Endodermal cell (in vitro differentiated cells): Measurements from ENCODE around the gene IFITM10. TPM values are rescaled to one million over a fixed set of nuclear protein-coding genes. Genes with fewer than 3 reads are reported as not detected.
"Not testable (repeated sequence)": the region's sequence is repeated elsewhere in the genome, so short reads cannot be mapped to it uniquely, and the experiment has no call there.

Source experiments
- DNase-seq: peaks from one replicate; pipeline ENCODE4 v3.0.0-alpha.2; 2017
- H3K27ac ChIP-seq: 2 replicates; pipeline ENCODE4 v1.5.1; 2013; ENCODE audit warnings: mild to moderate bottlenecking, low read depth, low read length, moderate library complexity
- H3K27me3 ChIP-seq: 2 replicates; pipeline ENCODE4 v1.6.1; 2013; ENCODE audit warnings: mild to moderate bottlenecking, low read length, moderate library complexity; ENCODE audit not compliant: insufficient read depth, control insufficient read depth, poor library complexity, severe bottlenecking
- H3K36me3 ChIP-seq: 2 replicates; pipeline ENCODE4 v1.7.0; 2013; ENCODE audit warnings: mild to moderate bottlenecking, low read length, moderate library complexity; ENCODE audit not compliant: control insufficient read depth, insufficient read depth
- H3K4me1 ChIP-seq: one replicate; pipeline ENCODE4 v1.7.0; 2013; ENCODE audit warnings: low read length; ENCODE audit not compliant: control insufficient read depth, insufficient read depth
- H3K4me3 ChIP-seq: 2 replicates; pipeline ENCODE4 v1.5.1; 2013; ENCODE audit warnings: mild to moderate bottlenecking, low read length, moderate library complexity
- H3K9ac ChIP-seq: 2 replicates; pipeline ENCODE4 v1.6.1; 2013; ENCODE audit warnings: mild to moderate bottlenecking, low read length, moderate library complexity; ENCODE audit not compliant: poor library complexity, severe bottlenecking; ENCODE audit errors: extremely low read depth
- H3K9me3 ChIP-seq: 2 replicates; pipeline ENCODE4 v1.6.1; 2013; ENCODE audit warnings: mild to moderate bottlenecking, low read length, moderate library complexity; ENCODE audit not compliant: control insufficient read depth
- H3K27ac Mint-ChIP-seq: 2 replicates; pipeline ENCODE4 v1.8.0; 2020; ENCODE audit warnings: mixed read lengths
- H3K27me3 Mint-ChIP-seq: 2 replicates; pipeline ENCODE4 v1.8.0; 2021; ENCODE audit warnings: mild to moderate bottlenecking, mixed read lengths; ENCODE audit not compliant: insufficient read depth
- H3K36me3 Mint-ChIP-seq: 2 replicates; pipeline ENCODE4 v1.8.0; 2020; ENCODE audit warnings: low read depth, mixed read lengths
- H3K4me1 Mint-ChIP-seq: 2 replicates; pipeline ENCODE4 v1.8.0; 2020; ENCODE audit warnings: mixed read lengths
- H3K4me3 Mint-ChIP-seq: 2 replicates; pipeline ENCODE4 v1.8.0; 2020; ENCODE audit warnings: mild to moderate bottlenecking, moderate library complexity, mixed read lengths
- H3K9me3 Mint-ChIP-seq: 2 replicates; pipeline ENCODE4 v1.8.0; 2020; ENCODE audit warnings: mild to moderate bottlenecking, mixed read lengths
- CTCF ChIP-seq: fragments of 200-600 bp; sonication (generic); conservative IDR thresholded peaks from 2 replicates; pipeline ENCODE4 v1.5.0; 2021; ENCODE audit warnings: antibody characterized with exemption, mild to moderate bottlenecking
- WGBS, 2 experiments: methylation state at CpG; one replicate each; pipeline versions ENCODE4 v1.1.5 to v1.1.7; 2013; ENCODE audit warnings: missing lambda C conversion rate in 2 of 2, mixed read lengths in 1 of 2; ENCODE audit not compliant: insufficient coverage in 1 of 2, insufficient read length in 1 of 2; 5-methylcytosine and 5-hydroxymethylcytosine counted together
- total RNA-seq, 2 donors: library from RNA; stranded (reverse); fragmentation: NEBNext Ultra II Directional in 1 of 2; extraction: Animal tissue kit (Norgen Biotek cat#: 25700) in 1 of 2; gene quantifications; 2 replicates in 1 of 2; 3 replicates in 1 of 2; pipeline ENCODE4 v1.2.1, GENCODE V29; 2021

The IFITM10 gene
- total RNA-seq, 2 donors from 2014 or later, result 0.75 to 1.0 TPM

- 94% methylated on average over 7 of the region's 7 CpGs for WGBS, 2 experiments
- peaks cover 2% of the 10 kb centered on the region for H3K9me3 Mint-ChIP-seq
- no peak for TF ChIP-seq CTCF
- Histone ChIP-seq H3K36me3 (no peaks in the 10 kb centered on the region), H3K4me1 (no peaks in the 10 kb centered on the region), H3K9ac (no peak overlapping the region), H3K27me3 (no peaks in the 10 kb centered on the region), H3K9me3 (no peaks in the 10 kb centered on the region), H3K27ac (no peak overlapping the region), H3K4me3 (no peak overlapping the region)
- peaks cover 3% of the 10 kb centered on the region for H3K4me1 Mint-ChIP-seq
- H3K36me3 Mint-ChIP-seq, result no peaks in the 10 kb centered on the region
- no peak overlapping the region for H3K4me3 Mint-ChIP-seq
- H3K27me3 Mint-ChIP-seq, result peaks cover 26% of the 10 kb centered on the region
- DNase-seq, result peak; percentile 23
- no peak overlapping the region for H3K27ac Mint-ChIP-seq
These were observed 19.7 kb upstream of the IFITM10 start for GRCh38 chr11:1770061-1770460.

GRCh38 chr11:1769304-1769936, 19.0 kb upstream of the IFITM10 start:
- H3K27me3 ChIP-seq, H3K9me3 ChIP-seq, H3K4me1 ChIP-seq, H3K27ac Mint-ChIP-seq, H3K9me3 Mint-ChIP-seq, H3K27ac ChIP-seq, DNase-seq, H3K4me3 Mint-ChIP-seq, H3K36me3 ChIP-seq, H3K9ac ChIP-seq, H3K4me1 Mint-ChIP-seq, H3K36me3 Mint-ChIP-seq, H3K4me3 ChIP-seq: not testable (repeated sequence)
- WGBS, 2 experiments, result 91% methylated on average over 4 to 9 of the region's 9 CpGs
- peaks cover 20% of the 10 kb centered on the region for H3K27me3 Mint-ChIP-seq

- TF ChIP-seq CTCF, result no peak
- H3K9me3 Mint-ChIP-seq, result no peaks in the 10 kb centered on the region
- H3K4me3 Mint-ChIP-seq, result no peak overlapping the region
- peaks cover 5% of the 10 kb centered on the region for H3K4me1 Mint-ChIP-seq
- H3K36me3 Mint-ChIP-seq, result no peaks in the 10 kb centered on the region
- WGBS, 2 experiments, result 90 to 100% methylated on average over 2 to 7 of the region's 7 CpGs
- no peak overlapping the region for H3K27ac Mint-ChIP-seq
- DNase-seq, result no peak
- no peak overlapping the region for H3K9ac ChIP-seq
- no peaks in the 10 kb centered on the region for H3K36me3 ChIP-seq
- H3K27me3 ChIP-seq, result no peaks in the 10 kb centered on the region
- H3K4me1 ChIP-seq, result no peaks in the 10 kb centered on the region
- H3K27me3 Mint-ChIP-seq, result peaks cover 17% of the 10 kb centered on the region
- H3K9me3 ChIP-seq, result no peaks in the 10 kb centered on the region
- H3K4me3 ChIP-seq, result no peak overlapping the region
- no peak overlapping the region for H3K27ac ChIP-seq
These were observed 17.7 kb upstream of the IFITM10 start for GRCh38 chr11:1768141-1768469.
